Cardiac muscle cell (in vitro differentiated cells and primary cell): ENCODE measurements around the gene ERBB2. TPM values are rescaled to one million over a fixed set of nuclear protein-coding genes. Genes with fewer than 3 reads are reported as not detected.

ENCODE experiments used
- DNase-seq, 2 donors: peaks; one replicate each; pipeline versions ENCODE4 v3.0.0 to v3.0.0-alpha.2; 2010 to 2017; ENCODE audit warnings: low read depth in 1 of 2, low spot score in 1 of 2
- H3K27ac ChIP-seq: fragments of 200-600 bp; sonication (generic); 2 replicates; pipeline ENCODE4 v1.5.1; 2016
- H3K27me3 ChIP-seq: fragments of 200-600 bp; sonication (generic); 2 replicates; pipeline ENCODE4 v1.6.0; 2016; ENCODE audit warnings: control low read depth
- H3K36me3 ChIP-seq: fragments of 200-600 bp; sonication (generic); 2 replicates; pipeline ENCODE4 v1.5.1; 2016; ENCODE audit warnings: control low read depth
- H3K4me1 ChIP-seq: fragments of 200-600 bp; sonication (generic); 2 replicates; pipeline ENCODE4 v1.8.1; 2017; ENCODE audit warnings: low read depth, mild to moderate bottlenecking, mixed run types
- H3K4me3 ChIP-seq: fragments of 200-600 bp; sonication (generic); 2 replicates; pipeline ENCODE4 v1.5.1; 2016; ENCODE audit warnings: mild to moderate bottlenecking
- H3K9me3 ChIP-seq: fragments of 200-600 bp; sonication (generic); 2 replicates; pipeline ENCODE4 v1.5.1; 2017; ENCODE audit warnings: low read depth, mild to moderate bottlenecking, control low read depth
- CTCF ChIP-seq: IDR thresholded peaks from 2 replicates; pipeline ENCODE4 v1.5.1; 2012; ENCODE audit warnings: low read depth, mild to moderate bottlenecking, low read length
- polyA plus RNA-seq: library from polyadenylated mRNA; unstranded; fragments of >200 nt; fragmentation: Nextera tagmentation; extraction: Ambion mirVana; gene quantifications from 2 replicates; pipeline ENCODE4 v1.2.1, GENCODE V29; 2016
- total RNA-seq: library from RNA; depleted of rRNA; stranded (reverse); fragments of >200 nt; gene quantifications from 2 replicates; pipeline ENCODE4 v1.2.3, GENCODE V29; 2016

Gene ERBB2
- total and polyA plus RNA-seq, 2 experiments from 2014 or later, result 194 to 310 TPM

DNA sequence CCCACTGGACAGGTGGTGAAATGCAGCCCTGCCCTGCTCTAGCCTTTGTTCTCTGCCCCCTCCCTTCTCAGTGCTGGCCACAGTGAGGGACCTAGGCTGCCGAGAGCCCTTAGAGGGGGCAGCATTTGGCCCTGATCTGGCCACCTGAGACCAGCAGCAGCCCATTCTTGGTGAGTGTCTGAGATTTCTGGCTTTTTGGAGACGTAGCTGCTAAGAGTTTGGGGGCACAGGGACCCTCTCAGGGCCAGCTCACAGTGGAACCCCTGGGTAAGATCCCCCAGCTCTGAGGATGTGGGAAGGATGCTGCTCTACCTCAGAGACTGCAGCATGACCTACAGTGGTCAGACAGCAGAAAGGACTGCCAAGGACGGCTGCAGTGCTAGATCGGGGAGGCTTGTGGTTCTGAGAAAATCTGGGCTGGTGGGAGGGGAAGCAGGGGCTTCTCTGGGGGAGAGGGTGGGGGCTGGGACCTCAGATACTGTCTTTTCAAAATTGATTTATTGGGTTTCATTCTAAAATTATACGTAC, 51.2 kb downstream of the ERBB2 start:
- Histone ChIP-seq H3K9me3 (no peaks in the 10 kb centered on the region), H3K27me3 (no peaks in the 10 kb centered on the region), H3K4me3 (no peak overlapping the region), H3K36me3 (no peaks in the 10 kb centered on the region), H3K27ac (no peak overlapping the region), H3K4me1 (peaks cover 18% of the 10 kb centered on the region)
- DNase-seq, result no peak
- TF ChIP-seq CTCF, result no peak

DNA sequence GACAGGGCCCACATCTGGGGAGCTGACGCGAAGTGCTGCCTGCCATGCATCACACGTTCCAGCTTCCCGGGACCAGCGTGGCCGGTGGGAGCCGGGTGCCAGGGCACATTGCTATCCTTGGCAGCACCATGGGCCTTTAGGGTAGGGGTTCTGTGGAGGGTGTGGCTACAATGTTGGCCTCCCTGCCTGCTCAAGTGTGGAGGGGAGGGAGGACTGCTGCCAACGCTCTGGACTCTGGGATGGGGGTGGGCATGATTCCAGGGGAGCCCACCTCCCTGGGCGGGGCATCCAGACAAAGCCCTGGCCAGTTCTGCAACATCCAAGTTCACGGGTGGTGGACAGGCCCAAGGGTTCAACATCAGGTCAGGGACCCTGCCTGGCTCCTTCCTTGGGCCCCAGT, 51.8 kb downstream of the ERBB2 start:
- Histone ChIP-seq H3K9me3 (no peaks in the 10 kb centered on the region), H3K4me3 (no peak overlapping the region), H3K27ac (no peak overlapping the region)

GRCh38 chr17:39752241-39752881, 52.5 kb downstream of the ERBB2 start:
- Histone ChIP-seq H3K36me3 (no peaks in the 10 kb centered on the region), H3K4me3 (no peak overlapping the region), H3K27me3 (no peaks in the 10 kb centered on the region), H3K4me1 (peaks cover 18% of the 10 kb centered on the region), H3K9me3 (no peaks in the 10 kb centered on the region), H3K27ac (no peak overlapping the region)
- TF ChIP-seq CTCF, result no peak
- DNase-seq, result no peak

More for the DNA sequence above, 51.8 kb downstream of the ERBB2 start:
- TF ChIP-seq CTCF, result no peak
- Histone ChIP-seq H3K36me3 (no peaks in the 10 kb centered on the region), H3K4me1 (peaks cover 18% of the 10 kb centered on the region), H3K27me3 (no peaks in the 10 kb centered on the region)
- no peak for DNase-seq

DNA sequence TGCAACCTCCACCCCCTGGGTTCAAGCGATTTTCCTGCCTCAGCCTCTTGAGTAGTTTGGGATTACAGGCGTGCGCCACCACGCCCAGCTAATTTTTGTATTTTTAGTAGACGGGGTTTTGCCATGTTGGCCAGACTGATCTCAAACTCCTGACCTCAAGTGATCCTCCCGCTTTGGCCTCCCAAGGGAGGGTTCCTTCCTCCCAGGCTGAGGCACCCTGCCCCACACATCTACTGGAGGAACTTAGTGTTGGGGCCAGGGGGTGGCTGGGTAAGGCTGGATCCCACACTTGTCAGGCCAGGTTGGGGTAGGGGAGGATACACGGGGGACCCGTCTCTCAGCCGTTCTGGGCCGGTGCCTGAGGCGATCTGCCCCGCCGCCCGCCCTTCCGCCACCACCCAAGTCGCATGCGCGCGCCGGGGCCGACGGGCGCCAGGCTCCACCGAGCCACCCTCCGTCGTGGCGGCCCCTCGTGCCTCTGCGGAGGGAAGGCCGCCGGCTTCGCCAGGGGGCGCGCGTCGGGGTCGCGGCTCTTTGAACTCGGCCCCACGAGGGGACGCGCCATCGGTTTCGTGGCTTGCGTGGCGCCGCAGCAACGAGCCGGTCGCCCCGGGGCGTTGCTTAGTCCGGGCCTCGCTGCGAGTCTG, 53.8 kb downstream of the ERBB2 start:
- H3K4me1 ChIP-seq, result peaks cover 18% of the 10 kb centered on the region
- H3K4me3 ChIP-seq, result peak overlapping the region; percentile 32
- H3K27ac ChIP-seq, result no peak overlapping the region
- TF ChIP-seq CTCF, result no peak
- H3K9me3 ChIP-seq, result no peaks in the 10 kb centered on the region
- no peak for DNase-seq
- H3K27me3 ChIP-seq, result no peaks in the 10 kb centered on the region
- no peaks in the 10 kb centered on the region for H3K36me3 ChIP-seq

DNA sequence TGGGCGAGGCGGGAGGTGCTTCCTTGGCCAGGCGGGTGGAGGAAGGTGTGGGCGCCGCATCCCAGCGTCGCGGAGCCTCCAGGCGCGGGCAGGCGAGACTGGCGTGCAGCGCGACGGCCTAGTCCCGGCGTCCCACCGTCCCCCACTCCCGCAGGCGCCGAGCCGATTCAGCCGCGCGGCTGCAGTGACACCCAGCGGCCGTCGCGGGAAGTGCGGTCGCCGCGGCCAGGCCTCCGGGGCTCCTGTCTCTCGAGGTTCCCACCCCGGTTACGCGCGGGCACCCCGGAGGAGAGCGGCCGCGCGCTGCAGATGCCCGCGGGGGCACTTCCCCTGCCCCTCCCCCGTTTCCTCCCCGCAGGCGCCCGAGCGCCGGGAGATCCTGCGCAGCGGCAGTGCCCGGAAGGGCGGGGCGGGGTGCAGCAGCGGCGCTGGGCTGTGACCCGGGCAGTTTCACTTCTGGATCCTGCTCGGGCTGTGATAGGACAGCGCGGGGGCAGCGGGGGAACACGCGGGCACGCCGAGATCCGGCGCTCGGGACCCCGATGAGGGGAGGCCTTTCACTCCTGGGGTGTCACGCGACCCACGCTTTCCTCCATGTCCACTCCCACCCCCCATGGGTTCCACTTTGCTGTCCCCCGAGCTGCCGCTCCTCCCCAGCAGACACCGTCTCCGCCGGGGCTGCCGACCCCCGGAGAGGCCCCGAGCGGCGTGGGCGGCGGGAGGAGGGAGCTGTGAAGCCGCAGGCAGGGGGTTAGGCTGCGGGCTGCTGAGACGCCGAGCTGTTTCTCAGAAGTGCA, 54.5 kb downstream of the ERBB2 start:
- peak overlapping the region; percentile 45 for H3K27ac ChIP-seq
- H3K9me3 ChIP-seq, result no peaks in the 10 kb centered on the region
- TF ChIP-seq CTCF, result peak; percentile 69
- no peaks in the 10 kb centered on the region for H3K36me3 ChIP-seq
- H3K4me1 ChIP-seq, result peaks cover 18% of the 10 kb centered on the region
- DNase-seq, result peak; percentile 88 to 93
- H3K27me3 ChIP-seq, result no peaks in the 10 kb centered on the region
- peak overlapping the region; percentile 32 for H3K4me3 ChIP-seq
